ENCODE measurements around the gene TERT.
"Not testable (repeated sequence)": the region's sequence is repeated elsewhere in the genome, so short reads cannot be mapped to it uniquely, and the experiment has no call there.

Gene TERT

GRCh38 chr5:1330847-1331831, 36.3 kb upstream of the TERT start:
- no peak for DNase-seq (ENCODE audit: low read depth)

GRCh38 chr5:1330146-1330846, 35.4 kb upstream of the TERT start:
- no peak for DNase-seq (ENCODE audit: low read depth)

GRCh38 chr5:1329111-1329579, 34.3 kb upstream of the TERT start:
- no peak for DNase-seq (ENCODE audit: low read depth)

- not testable (repeated sequence) for DNase-seq (ENCODE audit: low read depth)
These were observed 33.6 kb upstream of the TERT start for GRCh38 chr5:1328237-1329110.

GRCh38 chr5:1326901-1327756, 32.3 kb upstream of the TERT start:
- DNase-seq (ENCODE audit: low read depth): not testable (repeated sequence)

- DNase-seq (ENCODE audit: low read depth): not testable (repeated sequence)
These were observed 31.6 kb upstream of the TERT start for GRCh38 chr5:1326532-1326875.

- no peak for DNase-seq (ENCODE audit: low read depth)
These were observed 31.1 kb upstream of the TERT start for GRCh38 chr5:1325870-1326531.

GRCh38 chr5:1325191-1325741, 30.4 kb upstream of the TERT start:
- no peak for DNase-seq (ENCODE audit: low read depth)

- no peak for DNase-seq (ENCODE audit: low read depth)
These were observed 29.9 kb upstream of the TERT start for GRCh38 chr5:1324719-1325190.

- DNase-seq (ENCODE audit: low read depth): no peak
These were observed 29.4 kb upstream of the TERT start for GRCh38 chr5:1324301-1324700.

- DNase-seq (ENCODE audit: low read depth): no peak
These were observed 28.9 kb upstream of the TERT start for GRCh38 chr5:1323803-1324173.

GRCh38 chr5:1322955-1323802, 28.3 kb upstream of the TERT start:
- DNase-seq (ENCODE audit: low read depth): no peak

- DNase-seq (ENCODE audit: low read depth): no peak
These were observed 27.4 kb upstream of the TERT start for GRCh38 chr5:1322036-1322900.

GRCh38 chr5:1321576-1321975, 26.7 kb upstream of the TERT start:
- DNase-seq (ENCODE audit: low read depth): no peak

- no peak for DNase-seq (ENCODE audit: low read depth)
These were observed 25.8 kb upstream of the TERT start for GRCh38 chr5:1320436-1321344.

- no peak for DNase-seq (ENCODE audit: low read depth)
These were observed 24.8 kb upstream of the TERT start for GRCh38 chr5:1319436-1320256.

Data from activated T-helper 9 cell treated with anti-CD3 and anti-CD28 coated beads, Interleukin-2, amount 50 U/mL, for 16 hours (primary cell).